Loucy (cell line): Measurements from ENCODE around the gene STK38L.

Experiments used
- EZH2phosphoT487 ChIP-seq: fragments of 200-600 bp; IDR thresholded peaks from 2 replicates; pipeline ENCODE4 v1.6.1; 2018; ENCODE audit warnings: antibody characterized with exemption, mild to moderate bottlenecking, moderate library complexity, borderline replicate concordance
- TF ChIP-seq, protein P1 (sequence below): fragments of 200-600 bp; sonication (generic); conservative IDR thresholded peaks from 2 replicates; pipeline ENCODE4 v1.5.1; 2014; ENCODE audit warnings: mild to moderate bottlenecking, antibody characterized with exemption, low read length

- TF ChIP-seq, protein P1, sequence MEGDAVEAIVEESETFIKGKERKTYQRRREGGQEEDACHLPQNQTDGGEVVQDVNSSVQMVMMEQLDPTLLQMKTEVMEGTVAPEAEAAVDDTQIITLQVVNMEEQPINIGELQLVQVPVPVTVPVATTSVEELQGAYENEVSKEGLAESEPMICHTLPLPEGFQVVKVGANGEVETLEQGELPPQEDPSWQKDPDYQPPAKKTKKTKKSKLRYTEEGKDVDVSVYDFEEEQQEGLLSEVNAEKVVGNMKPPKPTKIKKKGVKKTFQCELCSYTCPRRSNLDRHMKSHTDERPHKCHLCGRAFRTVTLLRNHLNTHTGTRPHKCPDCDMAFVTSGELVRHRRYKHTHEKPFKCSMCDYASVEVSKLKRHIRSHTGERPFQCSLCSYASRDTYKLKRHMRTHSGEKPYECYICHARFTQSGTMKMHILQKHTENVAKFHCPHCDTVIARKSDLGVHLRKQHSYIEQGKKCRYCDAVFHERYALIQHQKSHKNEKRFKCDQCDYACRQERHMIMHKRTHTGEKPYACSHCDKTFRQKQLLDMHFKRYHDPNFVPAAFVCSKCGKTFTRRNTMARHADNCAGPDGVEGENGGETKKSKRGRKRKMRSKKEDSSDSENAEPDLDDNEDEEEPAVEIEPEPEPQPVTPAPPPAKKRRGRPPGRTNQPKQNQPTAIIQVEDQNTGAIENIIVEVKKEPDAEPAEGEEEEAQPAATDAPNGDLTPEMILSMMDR, result no peak
- TF ChIP-seq EZH2phosphoT487, result no peak
These were observed 37.1 kb upstream of the STK38L start for GRCh38 chr12:27206801-27207502.
